Ishikawa (cell line): ENCODE measurements around the gene EPN2.

Experiments
- CEBPB ChIP-seq: IDR thresholded peaks from 2 replicates; pipeline ENCODE4 v1.6.1; 2012
- CREB1 ChIP-seq: IDR thresholded peaks from 2 replicates; pipeline ENCODE4 v1.6.1; 2012; ENCODE audit warnings: low read depth
- EGR1 ChIP-seq: IDR thresholded peaks from 2 replicates; pipeline ENCODE4 v1.6.1; 2012
- EP300 ChIP-seq: IDR thresholded peaks from 2 replicates; pipeline ENCODE4 v1.6.1; 2012; ENCODE audit warnings: borderline replicate concordance
- RAD21 ChIP-seq: IDR thresholded peaks from 2 replicates; pipeline ENCODE4 v1.6.1; 2012; ENCODE audit warnings: low read depth
- TAF1 ChIP-seq: IDR thresholded peaks from 2 replicates; pipeline ENCODE4 v1.6.1; 2012; ENCODE audit warnings: low read depth, mild to moderate bottlenecking
- TCF12 ChIP-seq: IDR thresholded peaks from 2 replicates; pipeline ENCODE4 v1.6.1; 2012; ENCODE audit warnings: low read depth
- TEAD4 ChIP-seq: IDR thresholded peaks from 2 replicates; pipeline ENCODE4 v1.6.1; 2012
- YY1 ChIP-seq: IDR thresholded peaks from 2 replicates; pipeline ENCODE4 v1.6.1; 2012; ENCODE audit warnings: low read depth
- ZBTB7A ChIP-seq: IDR thresholded peaks from 2 replicates; pipeline ENCODE4 v1.6.1; 2012; ENCODE audit warnings: low read depth
- TF ChIP-seq, protein P1 (sequence below): IDR thresholded peaks from 2 replicates; pipeline ENCODE4 v1.6.1; 2012
- TF ChIP-seq, protein P2 (sequence below): IDR thresholded peaks from 2 replicates; pipeline ENCODE4 v1.6.1; 2012; ENCODE audit warnings: low read depth, mild to moderate bottlenecking

GRCh38 chr17:19269106-19269505 is 31.9 kb downstream of the EPN2 start:
- no peak for TF ChIP-seq TAF1
- TF ChIP-seq YY1: no peak
- TF ChIP-seq CREB1: no peak
- TF ChIP-seq, protein P1, sequence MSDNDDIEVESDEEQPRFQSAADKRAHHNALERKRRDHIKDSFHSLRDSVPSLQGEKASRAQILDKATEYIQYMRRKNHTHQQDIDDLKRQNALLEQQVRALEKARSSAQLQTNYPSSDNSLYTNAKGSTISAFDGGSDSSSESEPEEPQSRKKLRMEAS: no peak
- no peak for TF ChIP-seq CEBPB
- no peak for TF ChIP-seq ZBTB7A
- no peak for TF ChIP-seq EGR1
- no peak for TF ChIP-seq EP300
- no peak for TF ChIP-seq RAD21
- no peak for TF ChIP-seq TEAD4
- TF ChIP-seq, protein P2, sequence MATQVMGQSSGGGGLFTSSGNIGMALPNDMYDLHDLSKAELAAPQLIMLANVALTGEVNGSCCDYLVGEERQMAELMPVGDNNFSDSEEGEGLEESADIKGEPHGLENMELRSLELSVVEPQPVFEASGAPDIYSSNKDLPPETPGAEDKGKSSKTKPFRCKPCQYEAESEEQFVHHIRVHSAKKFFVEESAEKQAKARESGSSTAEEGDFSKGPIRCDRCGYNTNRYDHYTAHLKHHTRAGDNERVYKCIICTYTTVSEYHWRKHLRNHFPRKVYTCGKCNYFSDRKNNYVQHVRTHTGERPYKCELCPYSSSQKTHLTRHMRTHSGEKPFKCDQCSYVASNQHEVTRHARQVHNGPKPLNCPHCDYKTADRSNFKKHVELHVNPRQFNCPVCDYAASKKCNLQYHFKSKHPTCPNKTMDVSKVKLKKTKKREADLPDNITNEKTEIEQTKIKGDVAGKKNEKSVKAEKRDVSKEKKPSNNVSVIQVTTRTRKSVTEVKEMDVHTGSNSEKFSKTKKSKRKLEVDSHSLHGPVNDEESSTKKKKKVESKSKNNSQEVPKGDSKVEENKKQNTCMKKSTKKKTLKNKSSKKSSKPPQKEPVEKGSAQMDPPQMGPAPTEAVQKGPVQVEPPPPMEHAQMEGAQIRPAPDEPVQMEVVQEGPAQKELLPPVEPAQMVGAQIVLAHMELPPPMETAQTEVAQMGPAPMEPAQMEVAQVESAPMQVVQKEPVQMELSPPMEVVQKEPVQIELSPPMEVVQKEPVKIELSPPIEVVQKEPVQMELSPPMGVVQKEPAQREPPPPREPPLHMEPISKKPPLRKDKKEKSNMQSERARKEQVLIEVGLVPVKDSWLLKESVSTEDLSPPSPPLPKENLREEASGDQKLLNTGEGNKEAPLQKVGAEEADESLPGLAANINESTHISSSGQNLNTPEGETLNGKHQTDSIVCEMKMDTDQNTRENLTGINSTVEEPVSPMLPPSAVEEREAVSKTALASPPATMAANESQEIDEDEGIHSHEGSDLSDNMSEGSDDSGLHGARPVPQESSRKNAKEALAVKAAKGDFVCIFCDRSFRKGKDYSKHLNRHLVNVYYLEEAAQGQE: no peak
- TF ChIP-seq TCF12: no peak
